Raji (cell line): Measurements from ENCODE around the gene CYB561D2.
A peak's percentile ranks its signal among the peaks of the same experiment; 100 is the strongest.

Experiments used
- POLR2A ChIP-seq: IDR thresholded peaks from 2 replicates; pipeline ENCODE4 v1.6.1; 2011; ENCODE audit warnings: low read depth, low read length, control low read depth; ENCODE audit not compliant: insufficient read depth

CYB561D2 gene

GRCh38 chr3:50350527-50351322 lies at the start of gene CYB561D2, which contains the start of gene NPRL2:
TSS of gene CYB561D2 (plus strand) at chr3:50350862. CDS start at chr3:50351434, 572 bp downstream.
TSS of gene NPRL2 (minus strand) at chr3:50350775. CDS start at chr3:50350652, 123 bp downstream.
- TF ChIP-seq POLR2A, result peak; percentile 99

DNA sequence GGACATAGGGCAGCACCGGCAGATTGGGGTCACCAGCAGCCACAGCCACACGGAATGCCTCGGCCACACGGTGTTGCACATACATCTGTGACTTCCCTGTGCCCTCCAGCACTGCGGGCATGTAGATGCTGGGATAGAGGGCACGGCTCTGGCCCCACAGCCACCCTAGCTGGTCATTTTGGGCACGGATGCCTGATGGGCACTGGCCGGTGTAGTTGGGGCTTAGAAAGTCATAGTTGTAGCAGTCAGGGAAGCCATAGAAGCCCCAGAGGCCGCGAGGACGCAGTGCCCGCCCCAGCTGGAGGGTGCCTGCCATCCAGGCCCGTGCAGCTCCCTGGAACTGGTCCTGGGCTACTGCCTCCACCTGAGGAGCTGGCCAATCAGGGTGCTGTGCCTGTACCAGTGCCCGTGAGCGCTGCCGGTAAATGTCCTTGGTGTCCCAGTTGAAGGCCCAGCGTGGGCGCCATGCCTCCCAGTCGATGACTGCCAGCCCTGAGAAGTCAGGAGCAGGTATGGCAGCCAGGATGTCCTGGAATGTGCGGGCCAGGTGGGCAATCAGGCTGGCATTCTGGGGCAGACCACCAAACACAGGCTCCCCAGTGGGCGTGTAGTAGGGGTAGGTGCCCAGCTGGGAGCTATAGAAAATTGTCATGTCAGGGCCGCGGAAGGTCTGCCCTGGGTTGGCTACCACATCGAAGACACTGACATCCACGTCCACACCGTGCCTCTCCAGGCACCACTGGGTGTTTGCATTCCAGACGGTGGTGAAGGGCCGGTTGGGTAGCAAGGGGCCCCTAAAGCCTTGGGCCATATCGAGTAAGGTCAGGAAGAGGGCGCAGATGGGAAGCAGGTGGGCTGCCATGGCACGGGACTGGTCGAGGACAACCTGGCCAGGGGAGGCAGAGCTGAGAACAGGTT lies 48.3 kb upstream of the CYB561D2 start:
- no peak for TF ChIP-seq POLR2A

DNA sequence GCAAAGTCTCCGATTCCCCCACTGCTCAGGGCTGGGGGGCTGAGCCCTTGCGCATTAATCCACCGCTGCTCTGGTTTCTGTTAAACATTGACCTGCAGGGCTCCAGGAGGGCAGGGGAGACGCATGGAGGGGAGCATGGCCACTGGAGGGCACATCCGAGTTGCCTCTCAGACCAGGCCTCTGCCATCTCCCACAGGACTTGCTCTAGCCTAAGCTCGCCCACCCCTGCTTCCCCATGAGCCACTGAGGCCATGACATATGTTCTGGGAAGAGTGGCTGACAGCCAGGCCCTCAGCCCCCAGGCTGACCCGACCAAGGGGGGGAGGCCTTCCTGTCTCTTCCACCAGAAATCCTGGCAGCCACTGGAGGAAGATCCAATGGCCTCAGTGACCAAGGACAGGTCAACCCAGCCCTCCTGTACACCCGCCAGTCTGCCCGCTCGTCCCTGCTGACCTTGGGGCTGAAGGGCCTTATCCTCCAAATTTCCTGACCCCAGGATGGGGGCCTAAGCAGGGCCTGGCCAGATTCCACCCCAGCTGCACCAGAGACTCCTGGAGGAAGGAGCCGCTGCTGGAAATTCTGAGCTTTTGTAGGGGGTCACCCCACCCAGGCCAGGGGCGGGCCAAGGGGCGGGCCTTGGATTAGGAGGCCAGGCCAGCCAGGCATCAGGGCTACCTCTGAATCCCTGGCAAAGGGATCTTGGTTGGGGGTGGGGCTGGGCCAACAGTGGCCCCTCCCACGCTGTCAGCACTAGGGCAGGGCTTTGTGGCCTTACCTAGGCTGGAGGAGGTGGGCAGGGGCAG lies 47.4 kb upstream of the CYB561D2 start, which contains the start of gene HYAL1:
Gene HYAL1, minus strand, starts transcription at position 562 of the 803 bp plus-strand sequence. CDS start 618 bp downstream, outside the sequence.
- no peak for TF ChIP-seq POLR2A

- no peak for TF ChIP-seq POLR2A
These were observed 46.1 kb upstream of the CYB561D2 start for GRCh38 chr3:50304601-50305000.

- no peak for TF ChIP-seq POLR2A
These were observed 36.3 kb upstream of the CYB561D2 start for GRCh38 chr3:50314342-50314741.

GRCh38 chr3:50314816-50315215 lies 35.8 kb upstream of the CYB561D2 start:
- no peak for TF ChIP-seq POLR2A

- TF ChIP-seq POLR2A, result no peak
These were observed 33.9 kb upstream of the CYB561D2 start for GRCh38 chr3:50316657-50317242.

DNA sequence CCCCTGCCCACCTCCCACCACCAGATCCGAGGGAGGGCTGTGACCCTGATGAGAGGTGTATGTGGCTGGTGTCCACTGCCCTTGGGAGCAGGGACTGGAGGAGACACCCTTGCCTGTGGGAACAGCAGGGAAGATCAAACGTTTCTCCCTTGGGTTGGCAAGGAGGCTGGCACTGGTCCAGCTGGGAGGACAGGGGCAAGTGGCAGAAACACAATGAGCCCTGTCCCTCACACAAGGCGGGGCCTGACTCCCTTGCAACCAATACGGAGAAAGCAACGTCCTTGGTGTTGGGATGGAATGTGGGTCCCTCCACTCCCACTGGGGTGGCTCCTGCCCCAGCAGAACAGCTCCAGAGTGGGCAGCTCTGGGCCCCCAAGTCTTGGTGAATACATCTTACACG lies 33.4 kb upstream of the CYB561D2 start:
- TF ChIP-seq POLR2A, result no peak

- TF ChIP-seq POLR2A, result no peak
These were observed 32.5 kb upstream of the CYB561D2 start for GRCh38 chr3:50318163-50318562.

GRCh38 chr3:50318615-50319014 lies 32.0 kb upstream of the CYB561D2 start:
- TF ChIP-seq POLR2A, result no peak

DNA sequence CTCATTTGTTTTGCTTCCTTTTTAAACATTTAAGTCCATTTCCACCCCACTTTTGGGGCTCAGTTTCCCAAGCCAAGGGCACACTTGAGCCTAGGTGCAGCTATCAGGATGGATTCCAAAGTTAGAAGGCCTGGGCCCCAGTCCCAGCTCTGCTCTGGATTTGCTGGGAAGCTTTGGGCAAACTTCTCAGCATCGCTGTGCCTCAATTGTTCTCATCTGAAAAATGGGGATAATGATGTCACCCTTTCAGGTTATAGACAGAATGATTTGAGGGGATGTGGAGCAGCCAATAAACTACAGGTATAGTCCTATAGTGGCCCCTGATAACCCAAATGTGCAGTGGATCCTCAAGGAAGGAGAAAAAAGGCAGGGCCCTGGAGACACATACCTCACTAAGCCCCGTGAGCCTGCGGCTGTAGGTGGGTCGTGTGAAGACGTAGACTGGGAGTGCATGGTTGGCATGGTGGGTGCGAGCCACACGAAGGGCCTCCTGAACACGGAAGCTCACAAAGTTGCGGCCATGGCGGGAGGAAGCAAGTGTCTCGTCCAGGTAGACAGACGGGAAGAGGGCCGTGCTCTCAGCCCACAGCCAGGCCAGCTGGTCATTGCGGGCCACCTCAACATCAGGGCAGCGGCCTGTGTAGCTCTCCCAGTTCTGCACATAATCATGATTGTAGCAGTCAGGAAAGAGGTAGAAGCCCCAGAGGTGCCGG lies 31.3 kb upstream of the CYB561D2 start:
- no peak for TF ChIP-seq POLR2A

GRCh38 chr3:50319894-50320625 lies 30.6 kb upstream of the CYB561D2 start:
- no peak for TF ChIP-seq POLR2A

DNA sequence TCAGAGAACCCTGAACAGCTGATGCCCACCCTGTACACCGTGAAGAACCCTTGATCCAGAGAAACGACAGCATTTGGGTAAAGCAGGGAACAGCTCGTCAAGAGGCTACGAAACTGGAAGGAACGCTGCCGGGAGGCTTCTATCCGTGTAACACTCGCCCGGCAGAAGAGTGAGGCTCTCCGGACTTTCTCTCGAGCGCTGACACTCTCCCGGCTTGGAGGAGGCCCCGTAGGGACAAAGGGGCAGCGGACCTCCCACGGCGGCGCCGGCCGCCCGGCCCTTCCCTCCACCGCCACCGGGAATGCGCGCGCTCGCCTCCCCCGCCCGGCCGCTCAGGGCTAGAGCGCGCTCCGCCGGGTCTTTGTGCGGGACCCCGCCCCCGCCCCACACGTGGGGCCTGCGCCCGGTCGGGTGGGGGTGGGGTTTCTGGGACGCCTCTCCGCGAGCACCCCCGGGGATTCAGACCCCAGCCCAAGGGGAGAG lies 29.8 kb upstream of the CYB561D2 start:
- no peak for TF ChIP-seq POLR2A
